HUES48 (cell line): ENCODE data around the gene CNDP2.
A peak's percentile ranks its signal among the peaks of the same experiment; 100 is the strongest.
"Not testable (repeated sequence)": the region's sequence is repeated elsewhere in the genome, so short reads cannot be mapped to it uniquely, and the experiment has no call there.

Experiments
- H3K27ac ChIP-seq: one replicate; pipeline ENCODE4 v1.7.0; 2013; ENCODE audit warnings: low read depth, low read length, inconsistent platforms
- H3K27me3 ChIP-seq: 2 replicates; pipeline ENCODE4 v1.6.1; 2013; ENCODE audit warnings: mild to moderate bottlenecking, low read length; ENCODE audit not compliant: control insufficient read depth, insufficient read depth
- H3K36me3 ChIP-seq: 2 replicates; pipeline ENCODE4 v1.6.1; 2013; ENCODE audit warnings: low read length; ENCODE audit not compliant: control insufficient read depth, insufficient read depth
- H3K4me1 ChIP-seq: 2 replicates; pipeline ENCODE4 v1.6.1; 2013; ENCODE audit warnings: mild to moderate bottlenecking, low read length; ENCODE audit not compliant: control insufficient read depth, insufficient read depth
- H3K4me3 ChIP-seq: 2 replicates; pipeline ENCODE4 v1.5.1; 2013; ENCODE audit warnings: mild to moderate bottlenecking, low read depth, low read length
- H3K9ac ChIP-seq: 2 replicates; pipeline ENCODE4 v1.6.1; 2013; ENCODE audit warnings: mild to moderate bottlenecking, low read depth, low read length, moderate library complexity
- H3K9me3 ChIP-seq: 2 replicates; pipeline ENCODE4 v1.6.1; 2013; ENCODE audit warnings: low read length; ENCODE audit not compliant: control insufficient read depth, insufficient read depth

Gene CNDP2

DNA sequence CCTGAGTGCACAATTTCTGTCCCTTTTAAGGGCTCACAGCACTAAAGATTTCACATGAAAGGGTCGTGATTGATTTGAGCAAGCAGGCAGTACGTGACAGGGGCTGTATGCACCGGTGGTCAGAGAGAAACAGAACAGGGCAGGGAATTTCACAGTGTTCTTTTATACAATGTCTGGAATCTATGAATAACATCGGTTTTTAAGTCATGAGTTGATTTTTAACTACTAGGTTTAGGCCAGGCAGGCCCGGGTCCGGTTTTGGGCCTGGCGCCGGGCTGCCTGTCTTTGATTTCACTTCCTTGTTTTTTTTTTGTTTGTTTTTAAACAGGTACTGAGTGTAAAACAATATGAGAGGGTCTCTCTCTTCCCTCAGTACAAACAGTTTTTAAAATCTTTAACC lies 4.6 kb downstream of the CNDP2 start:
- H3K27me3 ChIP-seq, H3K27ac ChIP-seq, H3K9ac ChIP-seq, H3K4me3 ChIP-seq, H3K9me3 ChIP-seq: not testable (repeated sequence)
- H3K36me3 ChIP-seq: peaks cover 64% of the 10 kb centered on the region
- H3K4me1 ChIP-seq: peaks cover 14% of the 10 kb centered on the region; the same call in 1 of the 2 replicates

DNA sequence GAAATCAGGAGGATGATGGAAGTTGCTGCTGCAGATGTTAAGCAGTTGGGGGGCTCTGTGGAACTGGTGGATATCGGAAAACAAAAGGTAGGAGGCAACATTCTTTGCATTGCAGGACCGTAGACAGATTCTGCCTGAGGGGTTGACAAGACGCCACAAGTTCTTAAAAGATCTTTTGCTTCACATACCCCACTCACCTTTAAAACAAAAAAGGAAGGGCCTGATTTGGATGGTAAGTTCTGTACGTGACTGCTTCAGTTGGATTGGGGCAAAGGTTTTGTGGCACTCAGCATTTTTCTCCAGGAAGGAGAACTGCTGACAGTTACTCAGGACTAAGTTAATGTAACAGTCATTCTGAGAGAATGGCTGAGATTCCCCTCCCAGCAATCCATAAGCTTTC lies 5.2 kb downstream of the CNDP2 start:
- H3K9me3 ChIP-seq: no peaks in the 10 kb centered on the region
- peaks cover 71% of the 10 kb centered on the region for H3K36me3 ChIP-seq
- H3K27ac ChIP-seq: no peak overlapping the region
- no peak overlapping the region for H3K4me3 ChIP-seq
- H3K4me1 ChIP-seq: peaks cover 14% of the 10 kb centered on the region; the same call in 1 of the 2 replicates
- H3K9ac ChIP-seq: no peak overlapping the region
- H3K27me3 ChIP-seq: no peaks in the 10 kb centered on the region

DNA sequence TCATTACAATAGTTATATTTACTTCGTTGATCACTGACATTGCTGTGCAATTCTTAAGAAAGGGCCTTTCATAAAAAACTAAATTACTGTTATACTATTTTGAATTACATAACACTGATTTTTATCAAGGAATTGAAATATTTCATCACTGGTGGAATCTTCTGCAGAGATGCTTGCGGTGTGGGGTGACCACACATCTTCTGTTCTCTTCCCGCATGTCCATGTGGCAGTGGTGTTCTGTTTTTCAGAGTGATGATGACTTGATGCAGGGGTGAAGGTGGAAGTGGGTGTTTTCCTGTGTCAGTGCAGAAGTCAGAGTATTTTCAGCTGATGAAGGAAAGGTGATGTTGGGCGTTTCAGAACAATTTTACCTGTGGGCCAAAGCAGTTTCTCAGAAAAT lies 7.0 kb downstream of the CNDP2 start:
- Histone ChIP-seq H3K4me1 (0 out of 2 replicates have a peak, but pooled peaks cover 11% of the 10 kb centered on the region), H3K9ac (no peak overlapping the region), H3K4me3 (no peak overlapping the region), H3K9me3 (no peaks in the 10 kb centered on the region), H3K27me3 (no peaks in the 10 kb centered on the region), H3K36me3 (peaks cover 84% of the 10 kb centered on the region), H3K27ac (no peak overlapping the region)

DNA sequence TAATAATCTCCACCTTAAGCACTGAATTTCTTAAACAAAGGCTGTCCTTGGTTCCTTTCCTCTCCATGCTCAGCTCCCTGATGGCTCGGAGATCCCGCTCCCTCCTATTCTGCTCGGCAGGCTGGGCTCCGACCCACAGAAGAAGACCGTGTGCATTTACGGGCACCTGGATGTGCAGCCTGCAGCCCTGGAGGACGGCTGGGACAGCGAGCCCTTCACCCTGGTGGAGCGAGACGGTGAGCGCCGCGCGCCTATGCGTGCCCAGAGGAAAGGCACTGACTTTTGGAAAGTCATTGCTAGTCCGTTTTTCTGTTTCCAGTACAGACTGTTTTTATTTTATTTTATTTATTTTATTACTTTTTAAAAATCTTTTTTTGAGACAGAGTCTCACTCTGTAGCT lies 9.6 kb downstream of the CNDP2 start:
- Histone ChIP-seq H3K36me3 (peaks cover 96% of the 10 kb centered on the region), H3K4me1 (no peaks in the 10 kb centered on the region), H3K9me3 (no peaks in the 10 kb centered on the region), H3K27ac (peak overlapping the region; percentile 40), H3K4me3 (no peak overlapping the region), H3K9ac (no peak overlapping the region), H3K27me3 (no peaks in the 10 kb centered on the region)

DNA sequence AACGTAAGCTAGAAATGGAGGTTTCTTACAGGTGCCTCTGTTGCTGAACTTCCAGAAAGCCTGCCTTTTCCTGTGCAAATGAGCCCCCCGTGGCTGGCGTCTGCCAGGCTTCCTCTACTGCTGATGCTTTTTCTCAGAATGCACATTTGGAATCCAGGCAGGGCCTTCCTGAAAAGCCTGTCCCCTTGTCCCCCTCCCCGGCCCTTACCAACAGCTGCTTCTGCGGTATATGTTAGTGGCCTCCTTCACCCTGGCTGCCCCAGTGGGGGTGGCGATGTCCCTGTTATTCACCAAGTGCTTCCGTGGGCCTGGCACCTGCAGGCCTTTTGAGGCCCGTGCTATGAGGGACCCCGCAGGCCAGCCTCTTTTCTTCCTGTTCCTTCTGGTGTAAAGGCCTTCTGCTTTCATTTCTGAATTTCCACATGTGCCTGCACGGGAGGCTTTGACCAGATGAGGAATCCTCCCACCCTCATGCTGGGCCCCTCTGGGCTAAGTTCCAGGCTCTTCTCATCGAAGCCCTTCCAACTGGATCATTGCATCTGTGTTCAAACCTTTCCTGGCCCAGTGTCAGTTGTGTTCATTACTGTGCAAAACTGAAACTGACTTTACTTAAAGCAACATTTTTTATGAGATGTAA lies 10.4 kb downstream of the CNDP2 start:
- Histone ChIP-seq H3K27me3 (no peaks in the 10 kb centered on the region), H3K36me3 (peaks cover 94% of the 10 kb centered on the region), H3K9ac (no peak overlapping the region), H3K27ac (no peak overlapping the region), H3K4me3 (no peak overlapping the region), H3K9me3 (no peaks in the 10 kb centered on the region), H3K4me1 (no peaks in the 10 kb centered on the region)

DNA sequence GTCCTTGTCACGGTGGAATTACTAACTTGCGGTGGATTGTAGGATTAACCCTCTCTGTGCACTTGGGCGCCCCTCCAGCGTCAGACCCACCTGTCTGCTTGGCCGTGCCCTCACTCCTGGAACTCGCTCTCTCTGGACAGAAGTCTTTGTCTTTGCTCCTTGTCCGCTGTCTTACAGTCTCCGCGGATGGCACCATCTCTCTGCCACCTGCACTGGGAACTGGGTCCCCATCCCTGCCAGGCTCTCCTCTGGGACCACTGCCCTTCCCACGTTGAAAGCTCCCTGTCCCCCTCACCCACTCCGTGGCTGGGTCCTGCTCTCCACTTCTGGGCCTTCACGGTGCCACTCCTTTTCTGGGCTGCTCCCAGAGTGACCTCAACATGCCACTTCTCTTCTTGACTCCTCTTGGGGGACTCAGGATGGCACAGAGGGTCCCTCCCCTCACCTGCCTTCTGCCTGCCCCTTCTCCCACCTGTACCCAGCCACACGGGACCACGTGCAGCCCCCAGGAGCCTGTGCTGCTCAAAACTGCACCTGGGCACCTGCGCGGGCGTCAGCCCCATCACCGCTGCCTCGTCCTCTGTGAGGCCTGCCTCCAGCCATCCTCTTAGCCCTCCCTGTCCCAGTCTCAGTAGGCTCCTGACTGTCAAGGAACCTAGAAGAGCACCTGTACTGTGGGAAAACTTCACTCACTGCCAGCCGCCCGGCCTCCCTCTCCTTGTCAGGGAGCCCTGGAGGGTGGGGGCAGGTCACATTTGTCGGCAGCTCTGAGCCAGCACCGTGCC lies 11.1 kb downstream of the CNDP2 start:
- Histone ChIP-seq H3K4me3 (no peak overlapping the region), H3K4me1 (no peaks in the 10 kb centered on the region), H3K9me3 (no peaks in the 10 kb centered on the region), H3K36me3 (peaks cover 96% of the 10 kb centered on the region), H3K27ac (peak overlapping the region; percentile 40), H3K27me3 (no peaks in the 10 kb centered on the region), H3K9ac (no peak overlapping the region)

DNA sequence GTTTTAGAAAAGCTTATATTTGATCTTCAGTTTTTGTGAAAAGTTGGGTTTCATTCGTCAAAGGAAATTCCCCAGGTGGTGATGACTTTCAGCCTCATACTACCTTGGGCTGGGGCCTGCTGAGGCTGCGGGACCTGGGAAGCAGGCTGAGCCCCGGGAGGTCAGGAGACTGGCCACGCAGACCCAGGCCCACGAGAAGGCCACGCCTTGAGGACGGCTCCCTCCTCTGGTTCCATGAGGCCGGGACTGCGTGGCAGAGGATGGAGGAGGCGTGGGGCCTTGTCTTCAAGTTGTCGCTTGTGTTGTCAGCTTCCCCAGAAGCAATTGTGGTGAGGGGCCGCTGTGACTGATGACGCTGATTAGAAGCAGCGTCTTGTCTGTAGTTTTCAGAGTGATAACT lies 11.8 kb downstream of the CNDP2 start:
- H3K36me3 ChIP-seq: peaks cover 96% of the 10 kb centered on the region
- H3K4me3 ChIP-seq: no peak overlapping the region
- peak overlapping the region; percentile 40 for H3K27ac ChIP-seq
- no peaks in the 10 kb centered on the region for H3K27me3 ChIP-seq
- H3K9ac ChIP-seq: no peak overlapping the region
- H3K9me3 ChIP-seq: no peaks in the 10 kb centered on the region
- H3K4me1 ChIP-seq: no peaks in the 10 kb centered on the region

DNA sequence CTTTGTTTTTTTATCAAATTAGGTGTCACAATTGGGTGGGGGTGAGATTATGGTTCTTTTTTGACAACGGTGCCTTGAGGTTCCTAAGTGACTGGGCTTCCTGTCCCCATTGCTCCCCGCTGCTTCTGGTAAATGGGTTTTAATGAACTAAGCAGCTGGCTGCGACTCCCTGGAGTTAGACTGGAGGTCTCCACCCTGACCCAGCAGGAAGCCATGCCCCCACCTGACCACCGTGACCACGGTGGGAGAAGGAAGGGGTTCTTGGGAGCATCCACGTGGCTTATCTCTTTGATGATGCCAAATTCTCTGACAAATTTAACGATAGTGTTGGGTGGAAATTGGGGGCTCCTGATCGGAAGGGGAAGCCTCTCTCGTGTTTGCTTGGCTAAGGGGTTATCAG lies 12.2 kb downstream of the CNDP2 start:
- Histone ChIP-seq H3K4me1 (no peaks in the 10 kb centered on the region), H3K9me3 (no peaks in the 10 kb centered on the region), H3K9ac (no peak overlapping the region), H3K36me3 (peaks cover 96% of the 10 kb centered on the region), H3K27ac (peak overlapping the region; percentile 40), H3K4me3 (no peak overlapping the region), H3K27me3 (no peaks in the 10 kb centered on the region)

DNA sequence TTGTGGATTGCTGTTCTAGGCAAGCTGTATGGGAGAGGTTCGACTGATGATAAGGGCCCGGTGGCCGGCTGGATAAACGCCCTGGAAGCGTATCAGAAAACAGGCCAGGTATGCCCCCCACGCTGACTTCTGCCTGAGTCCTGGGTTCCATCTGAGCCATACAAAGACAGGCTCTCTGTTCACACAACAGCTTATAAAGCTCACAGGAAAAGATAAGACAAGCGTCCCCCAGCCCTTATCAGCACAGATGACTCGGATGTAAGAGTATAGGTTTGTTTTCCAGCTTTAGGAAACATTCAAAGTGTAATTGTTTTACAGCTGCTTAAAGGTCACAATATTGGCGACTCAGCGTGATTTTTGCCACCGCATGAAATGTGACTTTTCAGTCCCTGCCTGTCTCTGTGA lies 12.7 kb downstream of the CNDP2 start:
- Histone ChIP-seq H3K4me3 (no peak overlapping the region), H3K27ac (peak overlapping the region; percentile 31), H3K36me3 (peaks cover 97% of the 10 kb centered on the region), H3K9me3 (no peaks in the 10 kb centered on the region), H3K27me3 (no peaks in the 10 kb centered on the region), H3K9ac (no peak overlapping the region), H3K4me1 (no peaks in the 10 kb centered on the region)

DNA sequence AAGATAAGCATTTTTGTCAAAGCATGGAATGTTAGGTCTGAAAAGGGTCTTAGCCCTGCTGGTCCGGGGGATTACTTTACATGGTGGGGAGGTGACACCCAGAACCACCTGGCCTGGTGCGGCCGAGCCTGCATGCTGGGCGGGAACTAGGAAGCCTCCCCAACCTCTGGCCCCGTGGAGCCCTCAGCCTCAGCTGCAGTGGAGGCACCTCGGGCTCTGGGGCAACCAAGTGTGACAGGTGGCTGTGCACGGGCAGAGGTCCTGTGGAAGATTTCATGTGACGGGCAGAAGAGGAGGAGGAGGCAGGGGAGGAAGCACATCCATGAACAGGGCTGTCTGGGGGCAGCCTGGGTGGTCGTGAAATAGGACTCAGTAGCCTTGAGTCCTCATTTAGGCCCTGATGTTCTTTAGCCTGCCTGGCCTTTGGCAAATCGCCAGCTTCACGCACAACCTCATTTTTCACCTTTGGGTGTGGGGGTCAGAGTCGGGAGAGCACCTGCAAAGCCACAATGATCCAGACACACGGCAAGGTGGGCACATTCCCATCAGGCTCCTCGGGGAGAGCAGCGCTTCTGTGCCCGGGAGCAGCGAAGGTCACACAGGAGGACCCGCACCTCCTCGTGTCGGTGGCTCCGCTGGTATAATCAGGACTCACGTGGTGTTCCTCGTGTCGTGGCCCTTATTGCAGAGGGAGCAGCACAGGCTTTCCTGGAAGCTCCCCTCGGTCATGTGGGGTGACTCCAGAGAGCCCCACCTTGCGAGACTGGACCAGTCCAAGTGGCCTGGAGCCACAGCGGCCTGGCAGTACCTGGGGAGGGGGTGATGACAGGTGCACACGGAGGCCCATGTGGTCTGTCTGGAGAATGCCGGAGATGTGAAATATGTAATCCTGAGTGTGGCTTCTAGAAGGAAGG lies 13.9 kb downstream of the CNDP2 start:
- Histone ChIP-seq H3K4me1 (no peaks in the 10 kb centered on the region), H3K4me3 (no peak overlapping the region), H3K36me3 (peaks cover 97% of the 10 kb centered on the region)

DNA sequence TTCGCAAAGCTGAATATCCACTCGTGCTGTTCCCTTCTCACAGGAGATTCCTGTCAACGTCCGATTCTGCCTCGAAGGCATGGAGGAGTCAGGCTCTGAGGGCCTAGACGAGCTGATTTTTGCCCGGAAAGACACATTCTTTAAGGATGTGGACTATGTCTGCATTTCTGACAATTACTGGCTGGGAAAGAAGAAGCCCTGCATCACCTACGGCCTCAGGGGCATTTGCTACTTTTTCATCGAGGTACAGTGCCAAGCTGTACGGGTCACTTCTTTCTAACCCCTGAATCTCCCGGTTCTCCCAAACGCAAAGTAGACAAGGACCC lies 14.6 kb downstream of the CNDP2 start:
- H3K9me3 ChIP-seq: no peaks in the 10 kb centered on the region
- peaks cover 97% of the 10 kb centered on the region for H3K36me3 ChIP-seq
- no peak overlapping the region for H3K9ac ChIP-seq
- H3K4me3 ChIP-seq: no peak overlapping the region
- H3K27ac ChIP-seq: no peak overlapping the region
- no peaks in the 10 kb centered on the region for H3K27me3 ChIP-seq
- no peaks in the 10 kb centered on the region for H3K4me1 ChIP-seq

More for the DNA sequence above, 13.9 kb downstream of the CNDP2 start:
- Histone ChIP-seq H3K9ac (no peak overlapping the region), H3K27me3 (no peaks in the 10 kb centered on the region), H3K27ac (no peak overlapping the region), H3K9me3 (no peaks in the 10 kb centered on the region)
